Progenitor cell of endocrine pancreas (in vitro differentiated cells): ENCODE measurements around the gene KANK2. TPM values are rescaled to one million over a fixed set of nuclear protein-coding genes. Genes with fewer than 3 reads are reported as not detected.

ENCODE experiments used
- DNase-seq: peaks from one replicate; pipeline ENCODE4 v3.0.0; 2021; ENCODE audit warnings: low spot score; ENCODE audit not compliant: unreplicated experiment
- H3K27ac Mint-ChIP-seq: 2 replicates; pipeline ENCODE4 v1.8.0; 2021; ENCODE audit warnings: mild to moderate bottlenecking, moderate library complexity, mixed read lengths
- H3K27me3 Mint-ChIP-seq: 2 replicates; pipeline ENCODE4 v1.8.0; 2021; ENCODE audit warnings: mixed read lengths
- H3K36me3 Mint-ChIP-seq: 2 replicates; pipeline ENCODE4 v1.8.0; 2022; ENCODE audit warnings: mixed read lengths; ENCODE audit not compliant: insufficient read depth
- H3K4me1 Mint-ChIP-seq: 2 replicates; pipeline ENCODE4 v1.8.0; 2021; ENCODE audit warnings: low read depth, mixed read lengths
- H3K4me3 Mint-ChIP-seq: 2 replicates; pipeline ENCODE4 v1.8.0; 2021; ENCODE audit warnings: low read depth, mild to moderate bottlenecking, moderate library complexity, mixed read lengths
- H3K9me3 Mint-ChIP-seq: 2 replicates; pipeline ENCODE4 v1.8.0; 2021; ENCODE audit warnings: low read depth, mixed read lengths
- CTCF ChIP-seq: fragments of 200-600 bp; sonication (generic); IDR thresholded peaks from one replicate; pipeline ENCODE4 v1.5.0; 2021; ENCODE audit warnings: antibody characterized with exemption, mild to moderate bottlenecking; ENCODE audit not compliant: unreplicated experiment
- total RNA-seq: library from RNA; stranded (reverse); gene quantifications from 2 replicates; pipeline ENCODE4 v1.2.1, GENCODE V29; 2021

KANK2 gene
- total RNA-seq, 1 donor from 2014 or later, result 27.6 TPM

GRCh38 chr19:11175920-11176319 lies 21.4 kb downstream of the KANK2 start:
- Mint-ChIP-seq H3K9me3 (no peaks in the 10 kb centered on the region), H3K27ac (no peak overlapping the region), H3K36me3 (peaks cover 15% of the 10 kb centered on the region), H3K27me3 (no peaks in the 10 kb centered on the region), H3K4me1 (no peaks in the 10 kb centered on the region), H3K4me3 (no peak overlapping the region)
- DNase-seq, result no peak
- no peak for TF ChIP-seq CTCF

GRCh38 chr19:11174336-11174735 lies 23.0 kb downstream of the KANK2 start:
- Mint-ChIP-seq H3K4me3 (no peak overlapping the region), H3K4me1 (no peaks in the 10 kb centered on the region), H3K27me3 (no peaks in the 10 kb centered on the region), H3K9me3 (no peaks in the 10 kb centered on the region), H3K36me3 (peaks cover 21% of the 10 kb centered on the region), H3K27ac (no peak overlapping the region)
- DNase-seq, result no peak
- no peak for TF ChIP-seq CTCF

GRCh38 chr19:11173516-11174155 lies 23.7 kb downstream of the KANK2 start:
- Mint-ChIP-seq H3K27me3 (no peaks in the 10 kb centered on the region), H3K36me3 (peaks cover 21% of the 10 kb centered on the region), H3K4me1 (no peaks in the 10 kb centered on the region), H3K9me3 (no peaks in the 10 kb centered on the region), H3K4me3 (no peak overlapping the region), H3K27ac (no peak overlapping the region)
- TF ChIP-seq CTCF, result no peak
- DNase-seq, result no peak

GRCh38 chr19:11172576-11172975 lies 24.8 kb downstream of the KANK2 start:
- no peaks in the 10 kb centered on the region for H3K9me3 Mint-ChIP-seq
- H3K27me3 Mint-ChIP-seq, result no peaks in the 10 kb centered on the region
- H3K36me3 Mint-ChIP-seq, result peaks cover 19% of the 10 kb centered on the region
- no peak for DNase-seq
- TF ChIP-seq CTCF, result no peak
- H3K27ac Mint-ChIP-seq, result no peak overlapping the region
- no peaks in the 10 kb centered on the region for H3K4me1 Mint-ChIP-seq
- no peak overlapping the region for H3K4me3 Mint-ChIP-seq

- no peaks in the 10 kb centered on the region for H3K27me3 Mint-ChIP-seq
- no peaks in the 10 kb centered on the region for H3K9me3 Mint-ChIP-seq
- H3K4me3 Mint-ChIP-seq, result no peak overlapping the region
- TF ChIP-seq CTCF, result no peak
- no peaks in the 10 kb centered on the region for H3K4me1 Mint-ChIP-seq
- H3K36me3 Mint-ChIP-seq, result peaks cover 17% of the 10 kb centered on the region
- DNase-seq, result no peak
- no peak overlapping the region for H3K27ac Mint-ChIP-seq
Observed at GRCh38 chr19:11171144-11171543, 26.2 kb downstream of the KANK2 start.
